ENCODE data around the gene DYDC1. TPM values are rescaled to one million over a fixed set of nuclear protein-coding genes. Genes with fewer than 3 reads are reported as not detected.

DYDC1 gene
- total RNA-seq, 1 donor from 2014 or later: not detected

DNA sequence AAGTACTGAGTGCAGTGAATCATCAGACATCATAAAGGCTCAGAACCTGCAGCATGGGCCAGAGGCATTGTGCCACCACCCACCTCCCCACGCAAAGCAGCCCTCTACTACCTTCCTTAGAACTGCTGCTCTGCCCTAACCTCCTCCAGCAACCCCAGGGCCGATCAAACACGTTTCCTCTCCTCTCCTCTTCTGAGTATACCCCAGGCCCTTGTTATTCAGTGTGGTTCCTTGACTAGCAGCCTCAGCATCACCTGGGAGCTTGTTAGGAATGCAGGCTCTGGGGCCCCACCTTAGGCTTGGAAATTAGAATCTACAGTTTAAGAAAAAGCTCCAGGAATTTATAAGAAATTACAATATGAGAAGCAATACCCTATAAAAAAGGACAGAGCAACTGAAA, 33.2 kb downstream of the DYDC1 start:
- no peak for DNase-seq
- TF ChIP-seq, protein P1, sequence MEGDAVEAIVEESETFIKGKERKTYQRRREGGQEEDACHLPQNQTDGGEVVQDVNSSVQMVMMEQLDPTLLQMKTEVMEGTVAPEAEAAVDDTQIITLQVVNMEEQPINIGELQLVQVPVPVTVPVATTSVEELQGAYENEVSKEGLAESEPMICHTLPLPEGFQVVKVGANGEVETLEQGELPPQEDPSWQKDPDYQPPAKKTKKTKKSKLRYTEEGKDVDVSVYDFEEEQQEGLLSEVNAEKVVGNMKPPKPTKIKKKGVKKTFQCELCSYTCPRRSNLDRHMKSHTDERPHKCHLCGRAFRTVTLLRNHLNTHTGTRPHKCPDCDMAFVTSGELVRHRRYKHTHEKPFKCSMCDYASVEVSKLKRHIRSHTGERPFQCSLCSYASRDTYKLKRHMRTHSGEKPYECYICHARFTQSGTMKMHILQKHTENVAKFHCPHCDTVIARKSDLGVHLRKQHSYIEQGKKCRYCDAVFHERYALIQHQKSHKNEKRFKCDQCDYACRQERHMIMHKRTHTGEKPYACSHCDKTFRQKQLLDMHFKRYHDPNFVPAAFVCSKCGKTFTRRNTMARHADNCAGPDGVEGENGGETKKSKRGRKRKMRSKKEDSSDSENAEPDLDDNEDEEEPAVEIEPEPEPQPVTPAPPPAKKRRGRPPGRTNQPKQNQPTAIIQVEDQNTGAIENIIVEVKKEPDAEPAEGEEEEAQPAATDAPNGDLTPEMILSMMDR (IDR thresholded peaks at IDR 0.05; ENCODE audit: borderline replicate concordance): no peak
- peaks cover 33% of the 10 kb centered on the region for H3K27me3 ChIP-seq (ENCODE audit: low read depth)
- no peaks in the 10 kb centered on the region for H3K4me1 ChIP-seq
- no peak overlapping the region for H3K27ac ChIP-seq (replicated peaks)
- H3K36me3 ChIP-seq: no peaks in the 10 kb centered on the region
- no peak overlapping the region for H3K4me3 ChIP-seq
- H3K9me3 ChIP-seq (replicated peaks): no peaks in the 10 kb centered on the region
- intact Hi-C loops (cut with micrococcal nuclease): no loop called here

DNA sequence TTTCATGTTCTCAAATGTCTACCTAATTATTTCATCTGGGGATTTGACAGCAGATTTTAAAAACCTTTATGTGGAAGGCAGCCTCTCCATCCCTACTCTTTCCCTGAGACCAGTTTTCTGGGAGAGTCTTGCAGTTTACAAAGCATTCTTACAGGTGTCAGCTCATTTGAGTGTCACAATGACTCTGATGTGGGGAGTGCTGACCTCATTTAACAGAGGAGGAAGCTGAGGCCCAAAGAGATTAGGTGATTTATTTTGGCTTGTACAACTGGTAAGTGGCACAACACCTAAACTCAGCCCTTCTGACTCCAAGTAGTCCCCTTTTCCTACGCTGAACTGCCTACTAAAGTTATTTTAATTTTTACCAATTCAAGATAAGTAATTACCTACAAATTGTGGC, 33.8 kb downstream of the DYDC1 start:
- Histone ChIP-seq H3K27me3 (ENCODE audit: low read depth) (peaks cover 27% of the 10 kb centered on the region), H3K9me3 (replicated peaks) (no peaks in the 10 kb centered on the region), H3K4me1 (no peaks in the 10 kb centered on the region), H3K4me3 (no peak overlapping the region), H3K36me3 (no peaks in the 10 kb centered on the region), H3K27ac (replicated peaks) (no peak overlapping the region)
- intact Hi-C loops (cut with micrococcal nuclease): no loop called here
- TF ChIP-seq, protein P1 (IDR thresholded peaks at IDR 0.05; ENCODE audit: borderline replicate concordance): no peak
- no peak for DNase-seq

DNA sequence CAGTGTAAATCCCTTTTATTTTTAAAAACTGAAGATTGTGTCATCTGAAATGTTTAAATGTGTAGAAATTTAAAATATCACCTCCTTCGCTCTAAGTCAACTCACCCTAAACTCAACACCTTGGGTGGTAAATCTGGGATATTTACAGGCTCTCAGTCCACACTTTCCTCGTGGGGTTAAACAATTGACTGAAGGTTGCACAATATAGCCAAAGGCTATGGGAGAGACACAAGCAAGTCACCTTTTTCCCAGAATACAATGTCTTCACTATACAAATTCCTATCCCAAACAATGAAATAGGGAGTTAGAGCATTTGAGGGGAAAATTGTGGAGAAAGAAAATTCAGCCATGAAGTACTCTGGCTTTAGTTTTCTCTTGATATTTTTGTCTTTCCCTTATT, 34.4 kb downstream of the DYDC1 start:
- Histone ChIP-seq H3K4me3 (no peak overlapping the region), H3K27ac (replicated peaks) (no peak overlapping the region), H3K27me3 (ENCODE audit: low read depth) (peaks cover 21% of the 10 kb centered on the region), H3K36me3 (no peaks in the 10 kb centered on the region), H3K4me1 (no peaks in the 10 kb centered on the region), H3K9me3 (replicated peaks) (no peaks in the 10 kb centered on the region)
- intact Hi-C loops (cut with micrococcal nuclease): no loop called here
- DNase-seq: no peak
- TF ChIP-seq, protein P1 (IDR thresholded peaks at IDR 0.05; ENCODE audit: borderline replicate concordance): no peak

DNA sequence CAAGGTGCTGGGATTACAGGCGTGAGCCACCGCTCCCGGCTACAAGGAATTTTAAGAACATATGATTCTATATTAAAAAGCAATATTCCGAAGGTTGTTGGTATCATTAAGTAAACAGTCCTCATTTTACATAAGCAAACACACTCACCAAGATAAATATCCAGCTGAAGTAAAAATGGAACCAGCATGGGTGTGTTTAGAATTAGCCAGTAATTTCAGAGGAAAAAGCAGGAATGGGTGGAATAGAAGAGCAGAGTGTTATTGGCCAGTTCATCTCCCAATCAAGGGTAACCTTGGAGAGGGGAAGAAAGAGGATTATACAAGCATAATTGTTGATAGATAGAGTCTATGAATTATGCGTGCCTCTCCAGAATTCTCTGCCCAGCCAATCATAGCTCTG, 35.4 kb downstream of the DYDC1 start:
- Histone ChIP-seq H3K36me3 (no peaks in the 10 kb centered on the region), H3K27ac (replicated peaks) (no peak overlapping the region), H3K4me3 (no peak overlapping the region), H3K4me1 (no peaks in the 10 kb centered on the region), H3K9me3 (replicated peaks) (no peaks in the 10 kb centered on the region), H3K27me3 (ENCODE audit: low read depth) (peaks cover 15% of the 10 kb centered on the region)
- no peak for DNase-seq
- TF ChIP-seq, protein P1 (IDR thresholded peaks at IDR 0.05; ENCODE audit: borderline replicate concordance): no peak
- intact Hi-C loops (cut with micrococcal nuclease): no loop called here

DNA sequence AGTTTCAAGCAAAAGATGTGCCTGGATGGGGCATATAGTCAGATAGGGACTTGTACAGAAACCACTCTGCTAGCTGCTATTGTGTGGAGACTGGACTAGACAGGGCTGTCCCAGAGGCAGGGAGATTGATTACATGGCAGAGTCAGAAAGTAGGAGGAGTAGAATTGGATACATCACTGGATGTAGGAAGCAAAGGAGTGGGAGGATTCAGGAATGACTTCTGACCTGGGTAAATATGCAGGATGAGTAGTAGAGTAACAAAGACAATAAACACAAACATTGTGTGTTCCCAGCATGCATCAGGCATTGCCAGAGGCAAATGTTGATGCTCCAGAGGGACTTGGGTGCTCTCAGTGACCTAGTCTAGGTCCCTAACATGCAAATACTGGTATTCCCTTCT, 36.2 kb downstream of the DYDC1 start:
- intact Hi-C loops (cut with micrococcal nuclease): no loop called here
- Histone ChIP-seq H3K27me3 (ENCODE audit: low read depth) (peaks cover 14% of the 10 kb centered on the region), H3K9me3 (replicated peaks) (no peaks in the 10 kb centered on the region), H3K27ac (replicated peaks) (no peak overlapping the region), H3K36me3 (no peaks in the 10 kb centered on the region), H3K4me3 (no peak overlapping the region), H3K4me1 (no peaks in the 10 kb centered on the region)
- no peak for DNase-seq
- TF ChIP-seq, protein P1 (IDR thresholded peaks at IDR 0.05; ENCODE audit: borderline replicate concordance): no peak

All from left ventricle myocardium inferior (tissue), 1 donor.